ENCODE data around the gene CDHR1.
"Not testable (repeated sequence)": the region's sequence is repeated elsewhere in the genome, so short reads cannot be mapped to it uniquely, and the experiment has no call there.

The CDHR1 gene

GRCh38 chr10:84173501-84173929, 20.8 kb upstream of the CDHR1 start, which contains the start of gene GPR15LG:
TSS of gene GPR15LG (plus strand) at chr10:84173801. CDS start at chr10:84173852, 51 bp downstream.
- DNase-seq (ENCODE audit: low read depth in 1 of 2, low spot score in 1 of 2), result no peak

DNA sequence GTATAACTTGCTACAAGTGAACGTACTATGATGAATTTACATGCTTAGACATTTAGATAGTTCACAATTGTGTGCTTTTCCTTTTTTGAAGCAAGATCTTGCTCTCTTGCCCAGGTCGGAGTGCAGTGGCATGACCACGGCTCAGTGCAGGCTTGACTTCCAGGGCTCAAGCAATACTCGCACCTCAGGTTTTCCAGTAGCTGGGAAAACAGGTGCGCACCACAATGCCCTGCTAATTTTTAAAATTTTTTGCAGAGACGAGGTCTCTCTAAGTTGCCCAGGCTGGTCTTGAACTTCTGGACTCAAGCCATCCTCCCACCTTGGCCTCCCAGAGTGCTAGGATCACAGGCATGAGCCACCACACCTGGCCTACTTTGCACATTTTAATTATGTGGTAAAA, 18.9 kb upstream of the CDHR1 start:
- no peak for DNase-seq (ENCODE audit: low read depth in 1 of 2, low spot score in 1 of 2)

- DNase-seq (ENCODE audit: low read depth in 1 of 2, low spot score in 1 of 2), result no peak
Measured at GRCh38 chr10:84176351-84176750, 18.0 kb upstream of the CDHR1 start.

DNA sequence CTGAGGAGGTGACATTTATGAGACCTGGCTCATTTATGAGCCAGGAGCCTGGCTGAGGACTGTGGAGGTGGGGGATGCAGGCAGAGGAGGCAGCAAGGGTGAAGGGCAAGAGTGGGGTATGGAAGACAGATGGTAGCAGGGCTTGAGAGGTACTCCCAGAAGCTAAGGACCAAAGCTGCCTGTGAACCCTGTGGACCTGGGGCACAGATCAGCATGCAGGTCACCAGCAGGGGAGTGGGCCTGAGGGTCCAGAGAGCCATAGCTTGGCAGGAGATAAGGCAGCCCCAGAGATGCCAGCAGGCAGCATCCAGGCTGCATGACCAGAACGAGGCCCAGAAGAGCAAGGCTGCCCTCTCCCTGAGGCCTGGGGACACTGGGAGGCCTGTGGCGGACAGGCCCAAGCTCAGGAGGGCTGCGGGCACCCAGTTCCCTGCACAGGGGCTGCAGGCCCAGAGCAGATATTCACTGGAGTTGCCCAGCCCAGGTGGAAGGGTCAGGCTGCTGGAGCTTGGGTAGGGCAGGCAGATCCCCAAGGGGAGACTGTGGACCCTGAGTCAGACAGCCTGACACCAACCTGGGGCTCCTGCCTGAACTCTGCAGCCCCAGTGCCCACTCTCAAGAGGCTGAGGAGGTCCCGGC, 17.4 kb upstream of the CDHR1 start:
- no peak for DNase-seq (ENCODE audit: low read depth in 1 of 2, low spot score in 1 of 2)

GRCh38 chr10:84177541-84178141, 16.7 kb upstream of the CDHR1 start:
- DNase-seq (ENCODE audit: low read depth in 1 of 2, low spot score in 1 of 2), result no peak

DNA sequence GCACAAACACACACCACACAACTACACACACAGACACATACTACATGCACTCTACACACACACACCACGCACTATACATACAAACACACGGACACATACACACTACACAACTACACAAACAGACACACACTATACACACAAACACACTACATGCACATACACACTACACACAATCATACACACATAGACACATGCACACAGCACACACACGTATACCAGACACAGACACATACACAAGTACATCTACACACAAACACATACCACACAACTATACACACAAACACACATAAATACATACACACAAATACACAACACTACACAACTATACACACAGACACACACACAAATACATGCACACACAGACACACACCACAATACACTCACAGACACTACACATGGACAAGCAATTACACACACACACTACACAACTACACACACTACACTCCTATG, 16.2 kb upstream of the CDHR1 start:
- no peak for DNase-seq (ENCODE audit: low read depth in 1 of 2, low spot score in 1 of 2)

GRCh38 chr10:84179059-84179710, 15.2 kb upstream of the CDHR1 start:
- DNase-seq (ENCODE audit: low read depth in 1 of 2, low spot score in 1 of 2), result no peak

DNA sequence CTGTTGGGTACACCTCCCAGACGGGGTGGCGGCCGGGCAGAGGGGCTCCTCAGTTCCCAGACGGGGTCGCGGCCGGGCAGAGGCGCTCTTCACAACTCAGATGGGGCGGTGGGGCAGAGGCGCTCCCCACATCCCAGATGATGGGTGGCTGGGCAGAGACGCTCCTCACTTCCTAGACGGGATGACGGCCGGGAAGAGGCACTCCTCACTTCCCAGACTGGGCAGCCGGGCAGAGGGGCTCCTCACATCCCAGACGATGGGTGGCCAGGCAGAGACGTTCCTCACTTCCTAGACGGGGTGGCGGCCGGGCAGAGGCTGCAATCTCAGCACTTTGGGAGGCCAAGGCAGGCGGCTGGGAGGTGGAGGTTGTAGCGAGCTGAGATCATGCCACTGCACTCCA, 14.0 kb upstream of the CDHR1 start:
- DNase-seq (ENCODE audit: low read depth in 1 of 2, low spot score in 1 of 2), result not testable (repeated sequence)

DNA sequence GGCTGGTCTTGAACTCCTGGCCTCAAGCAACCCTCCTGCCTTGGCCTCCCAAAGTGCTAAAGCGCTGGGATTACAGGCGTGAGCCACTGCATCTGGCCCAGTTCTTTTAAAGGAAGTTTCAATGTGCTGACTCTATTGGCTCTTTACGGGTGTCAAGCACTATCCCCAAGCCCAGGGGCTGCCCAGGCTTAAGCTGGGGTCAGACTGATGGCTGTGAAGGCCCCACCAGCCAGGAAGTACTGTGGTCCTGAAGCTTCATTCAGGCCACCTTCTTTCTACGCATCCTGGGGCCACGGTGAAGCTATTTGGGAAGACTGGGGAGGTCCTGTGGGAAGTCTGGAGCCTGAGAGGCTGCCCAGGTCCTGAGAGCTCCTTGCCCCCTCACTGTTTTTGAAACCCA, 12.7 kb upstream of the CDHR1 start:
- no peak for DNase-seq (ENCODE audit: low read depth in 1 of 2, low spot score in 1 of 2)

- DNase-seq (ENCODE audit: low read depth in 1 of 2, low spot score in 1 of 2), result no peak
Measured at GRCh38 chr10:84184517-84184916, 9.8 kb upstream of the CDHR1 start.

- DNase-seq (ENCODE audit: low read depth in 1 of 2, low spot score in 1 of 2), result no peak
Measured at GRCh38 chr10:84185526-84186175, 8.7 kb upstream of the CDHR1 start.

- DNase-seq (ENCODE audit: low read depth in 1 of 2, low spot score in 1 of 2), result no peak
Measured at GRCh38 chr10:84188815-84189214, 5.5 kb upstream of the CDHR1 start.

DNA sequence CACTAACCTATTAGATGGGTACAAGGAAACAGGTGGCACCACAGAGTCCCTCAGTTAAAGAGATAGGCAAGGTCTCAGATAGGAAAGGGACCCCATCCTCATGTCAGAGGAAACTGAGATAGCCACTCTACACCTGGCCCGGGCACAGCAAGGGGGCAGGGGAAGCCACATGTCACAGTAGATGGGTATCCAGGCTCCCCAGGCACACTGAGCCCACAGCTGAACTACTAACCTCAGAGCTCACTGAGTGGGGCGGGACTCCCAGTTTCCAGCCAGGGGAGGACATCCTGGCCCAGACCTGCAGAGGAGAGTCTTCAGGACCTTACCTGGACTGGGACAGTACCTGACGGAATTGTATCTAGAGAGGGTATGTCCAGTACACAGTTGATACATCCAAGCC, 3.7 kb upstream of the CDHR1 start:
- DNase-seq (ENCODE audit: low read depth in 1 of 2, low spot score in 1 of 2), result no peak

GRCh38 chr10:84191106-84191505, 3.2 kb upstream of the CDHR1 start:
- DNase-seq (ENCODE audit: low read depth in 1 of 2, low spot score in 1 of 2), result no peak

DNA sequence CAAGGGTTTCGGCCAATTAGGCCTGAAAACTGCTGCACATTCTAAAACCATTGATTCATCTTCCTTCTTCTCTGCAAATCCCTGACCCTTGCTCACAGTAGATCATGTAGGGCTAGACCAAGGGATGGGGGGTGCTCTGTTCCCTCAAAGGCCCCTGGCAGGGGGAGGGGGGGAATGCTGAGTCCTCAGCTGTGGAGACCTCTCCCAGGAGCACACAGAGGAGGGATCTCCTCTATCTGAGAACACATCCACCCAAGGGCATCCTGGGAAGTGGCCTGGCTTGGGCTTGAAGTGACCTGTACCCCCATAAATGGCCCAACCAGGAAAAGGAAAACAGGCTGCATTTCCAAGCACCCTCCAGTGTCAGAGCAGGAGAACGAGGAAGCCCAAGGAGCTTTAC, 1.0 kb upstream of the CDHR1 start:
- no peak for DNase-seq (ENCODE audit: low read depth in 1 of 2, low spot score in 1 of 2)

- DNase-seq (ENCODE audit: low read depth in 1 of 2, low spot score in 1 of 2), result no peak
Measured at GRCh38 chr10:84193846-84194423, 402 bp upstream of the CDHR1 start.

DNA sequence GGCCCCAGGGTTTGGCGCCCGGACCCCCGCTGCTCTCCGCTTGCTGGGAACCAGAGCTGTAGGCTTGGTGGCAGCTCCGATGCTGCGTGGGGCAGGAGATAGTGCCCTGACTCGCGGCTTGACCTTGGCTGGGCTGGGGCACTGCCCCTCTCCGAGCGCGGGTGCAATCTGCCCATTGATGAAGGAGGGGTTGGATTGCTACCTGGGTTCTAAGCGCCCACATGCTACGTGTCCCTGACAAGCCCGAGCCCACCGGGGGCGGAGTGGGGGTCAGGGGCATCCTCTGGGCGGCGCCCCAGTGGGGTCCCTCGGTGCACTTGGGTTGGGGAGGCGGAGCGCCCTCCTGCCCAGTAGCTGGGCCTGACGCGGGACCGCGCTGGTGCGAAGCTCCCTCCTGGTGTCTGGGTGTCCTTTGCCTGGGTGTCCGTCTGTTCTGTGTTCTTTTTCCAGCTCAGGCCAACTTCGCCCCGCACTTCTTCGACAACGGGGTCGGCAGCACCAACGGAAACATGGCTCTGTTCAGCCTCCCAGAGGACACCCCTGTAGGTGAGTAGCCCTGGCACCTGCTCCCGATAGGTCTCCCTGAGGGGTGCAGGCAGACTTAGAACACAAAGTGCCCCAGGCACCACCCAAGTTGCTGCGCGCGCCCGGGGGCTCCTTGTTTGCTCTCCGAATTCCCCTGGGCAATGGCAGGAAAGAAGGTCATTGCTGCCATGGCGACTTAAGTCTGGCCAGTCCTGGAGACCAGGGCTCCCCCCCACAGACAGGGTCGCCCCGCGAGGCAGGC, 900 bp downstream of the CDHR1 start:
- no peak for DNase-seq (ENCODE audit: low read depth in 1 of 2, low spot score in 1 of 2)

DNA sequence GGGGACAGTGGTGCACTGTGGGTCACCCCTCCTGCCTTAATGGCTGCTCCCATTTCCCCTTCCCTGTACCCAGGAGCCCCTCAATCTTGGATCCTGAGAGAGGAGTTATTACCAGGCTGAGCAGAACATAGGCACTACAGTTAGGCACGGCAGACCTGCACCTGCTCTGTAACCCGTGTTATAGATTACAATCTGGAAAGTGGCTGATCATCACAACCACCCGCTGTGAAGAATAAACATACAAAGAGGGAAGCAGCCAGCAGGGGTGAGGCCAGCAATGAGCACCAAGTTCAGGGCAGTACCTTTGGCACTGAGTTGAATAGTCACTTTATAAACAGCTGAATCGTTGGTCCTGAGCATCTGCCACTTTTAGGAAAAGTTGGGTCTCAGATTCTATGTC, 1.7 kb downstream of the CDHR1 start:
- no peak for DNase-seq (ENCODE audit: low read depth in 1 of 2, low spot score in 1 of 2)

GRCh38 chr10:84196941-84197340, 2.6 kb downstream of the CDHR1 start:
- no peak for DNase-seq (ENCODE audit: low read depth in 1 of 2, low spot score in 1 of 2)

GRCh38 chr10:84197643-84198042, 3.3 kb downstream of the CDHR1 start:
- DNase-seq (ENCODE audit: low read depth in 1 of 2, low spot score in 1 of 2), result no peak

All from activated T-helper 1 cell treated with anti-CD3 and anti-CD28 coated beads, Interleukin-2, amount 50 U/mL, for 16 hours (primary cell).